KMS-11 (cell line): ENCODE results near the gene MED27.

Source experiments
- H2AFZ ChIP-seq: fragments of 200-600 bp; sonication (generic); 2 replicates; pipeline ENCODE4 v1.6.1; 2016; ENCODE audit warnings: antibody characterized with exemption, mixed run types, low read depth
- H3K27ac ChIP-seq: fragments of 200-600 bp; sonication (generic); 2 replicates; pipeline ENCODE4 v1.6.1; 2016; ENCODE audit warnings: mild to moderate bottlenecking, mixed run types
- H3K27me3 ChIP-seq: fragments of 200-600 bp; sonication (generic); 2 replicates; pipeline ENCODE4 v1.6.1; 2017; ENCODE audit warnings: mild to moderate bottlenecking, low read depth, mixed run types, moderate library complexity; ENCODE audit not compliant: insufficient read depth
- H3K36me3 ChIP-seq: fragments of 200-600 bp; sonication (generic); 2 replicates; pipeline ENCODE4 v1.6.1; 2017; ENCODE audit warnings: mild to moderate bottlenecking, mixed run types; ENCODE audit not compliant: insufficient read depth
- H3K4me1 ChIP-seq: fragments of 200-600 bp; sonication (generic); 2 replicates; pipeline ENCODE4 v1.6.1; 2016; ENCODE audit warnings: mild to moderate bottlenecking, low read depth, mixed run types; ENCODE audit not compliant: poor library complexity, severe bottlenecking
- H3K4me2 ChIP-seq: fragments of 200-600 bp; sonication (generic); 2 replicates; pipeline ENCODE4 v1.7.0; 2016; ENCODE audit warnings: mild to moderate bottlenecking, mixed run types
- H3K4me3 ChIP-seq: fragments of 200-600 bp; sonication (generic); IDR thresholded peaks from 2 replicates; pipeline ENCODE4 v1.6.1; 2017; ENCODE audit warnings: low read depth, low read length, mixed read lengths; ENCODE audit not compliant: insufficient read depth
- H3K79me2 ChIP-seq: fragments of 200-600 bp; sonication (generic); 2 replicates; pipeline ENCODE4 v1.6.1; 2016; ENCODE audit warnings: low read depth, mixed run types; ENCODE audit not compliant: insufficient read depth
- H3K9ac ChIP-seq: fragments of 200-600 bp; sonication (generic); 2 replicates; pipeline ENCODE4 v1.6.1; 2016; ENCODE audit warnings: mild to moderate bottlenecking, mixed run types
- H4K20me1 ChIP-seq: fragments of 200-600 bp; sonication (generic); 2 replicates; pipeline ENCODE4 v1.6.1; 2016; ENCODE audit warnings: mild to moderate bottlenecking, mixed run types; ENCODE audit not compliant: insufficient read depth
- TF ChIP-seq, protein P1 (sequence below): fragments of 200-600 bp; sonication (generic); conservative IDR thresholded peaks from 2 replicates; pipeline ENCODE4 v1.6.1; 2017; ENCODE audit warnings: low read depth, mild to moderate bottlenecking, antibody characterized with exemption, low read length, moderate library complexity, mixed read lengths

The MED27 gene

DNA sequence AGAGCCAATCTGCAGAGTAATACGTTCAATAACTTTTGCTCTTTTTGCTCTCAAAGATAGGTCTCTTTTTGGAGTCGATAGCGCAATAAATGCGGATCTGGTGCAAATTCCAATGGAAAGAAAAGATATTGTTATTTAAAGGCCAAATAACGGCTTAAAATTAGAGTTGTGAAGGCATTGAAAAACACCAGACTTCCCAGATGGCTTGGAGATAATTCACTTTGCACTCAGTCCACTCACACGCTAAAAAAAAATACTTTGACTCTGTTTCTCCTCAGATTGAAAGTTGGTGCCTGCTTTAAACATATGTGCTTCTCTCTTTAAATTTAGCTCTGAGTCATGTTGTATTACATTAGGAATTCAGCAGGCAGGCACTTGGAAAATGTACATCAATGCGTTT, 19.5 kb upstream of the MED27 start:
- Histone ChIP-seq H3K4me2 (no peak overlapping the region), H3K4me1 (no peaks in the 10 kb centered on the region), H4K20me1 (no peaks in the 10 kb centered on the region), H3K9ac (no peak overlapping the region), H3K4me3 (no peak overlapping the region), H2AFZ (no peak overlapping the region), H3K27me3 (peaks cover 14% of the 10 kb centered on the region; the same call in 1 of the 2 replicates), H3K36me3 (no peaks in the 10 kb centered on the region), H3K27ac (no peak overlapping the region), H3K79me2 (no peaks in the 10 kb centered on the region)
- TF ChIP-seq, protein P1, sequence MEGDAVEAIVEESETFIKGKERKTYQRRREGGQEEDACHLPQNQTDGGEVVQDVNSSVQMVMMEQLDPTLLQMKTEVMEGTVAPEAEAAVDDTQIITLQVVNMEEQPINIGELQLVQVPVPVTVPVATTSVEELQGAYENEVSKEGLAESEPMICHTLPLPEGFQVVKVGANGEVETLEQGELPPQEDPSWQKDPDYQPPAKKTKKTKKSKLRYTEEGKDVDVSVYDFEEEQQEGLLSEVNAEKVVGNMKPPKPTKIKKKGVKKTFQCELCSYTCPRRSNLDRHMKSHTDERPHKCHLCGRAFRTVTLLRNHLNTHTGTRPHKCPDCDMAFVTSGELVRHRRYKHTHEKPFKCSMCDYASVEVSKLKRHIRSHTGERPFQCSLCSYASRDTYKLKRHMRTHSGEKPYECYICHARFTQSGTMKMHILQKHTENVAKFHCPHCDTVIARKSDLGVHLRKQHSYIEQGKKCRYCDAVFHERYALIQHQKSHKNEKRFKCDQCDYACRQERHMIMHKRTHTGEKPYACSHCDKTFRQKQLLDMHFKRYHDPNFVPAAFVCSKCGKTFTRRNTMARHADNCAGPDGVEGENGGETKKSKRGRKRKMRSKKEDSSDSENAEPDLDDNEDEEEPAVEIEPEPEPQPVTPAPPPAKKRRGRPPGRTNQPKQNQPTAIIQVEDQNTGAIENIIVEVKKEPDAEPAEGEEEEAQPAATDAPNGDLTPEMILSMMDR = no peak

DNA sequence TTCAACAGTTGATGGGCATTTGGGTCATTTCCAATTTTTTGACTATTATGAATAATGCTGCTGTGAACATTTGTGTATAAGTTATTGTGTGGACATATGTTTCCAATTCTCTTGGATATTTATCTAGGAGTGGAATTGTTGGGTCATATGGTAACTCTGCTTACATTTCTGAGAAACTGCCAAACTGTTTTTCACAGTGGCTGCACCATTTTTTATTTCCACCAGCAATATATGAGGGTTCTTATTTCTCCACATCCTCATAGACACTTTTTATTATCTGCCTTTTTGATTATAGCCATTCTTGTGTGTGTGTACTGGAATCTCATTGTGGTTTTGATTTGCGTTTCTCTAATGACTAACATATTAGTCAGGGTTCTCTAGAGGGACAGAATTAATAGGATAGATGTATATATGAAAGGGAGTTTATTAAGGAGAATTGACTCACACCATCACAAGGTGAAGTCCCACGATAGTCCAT, 14.7 kb upstream of the MED27 start:
- Histone ChIP-seq H3K4me3 (no peak overlapping the region), H3K27ac (no peak overlapping the region), H3K4me1 (no peaks in the 10 kb centered on the region), H2AFZ (no peak overlapping the region), H3K27me3 (peaks cover 12% of the 10 kb centered on the region; the same call in 1 of the 2 replicates), H4K20me1 (no peaks in the 10 kb centered on the region), H3K4me2 (no peak overlapping the region), H3K79me2 (no peaks in the 10 kb centered on the region), H3K9ac (no peak overlapping the region), H3K36me3 (no peaks in the 10 kb centered on the region)
- TF ChIP-seq, protein P1 = no peak

DNA sequence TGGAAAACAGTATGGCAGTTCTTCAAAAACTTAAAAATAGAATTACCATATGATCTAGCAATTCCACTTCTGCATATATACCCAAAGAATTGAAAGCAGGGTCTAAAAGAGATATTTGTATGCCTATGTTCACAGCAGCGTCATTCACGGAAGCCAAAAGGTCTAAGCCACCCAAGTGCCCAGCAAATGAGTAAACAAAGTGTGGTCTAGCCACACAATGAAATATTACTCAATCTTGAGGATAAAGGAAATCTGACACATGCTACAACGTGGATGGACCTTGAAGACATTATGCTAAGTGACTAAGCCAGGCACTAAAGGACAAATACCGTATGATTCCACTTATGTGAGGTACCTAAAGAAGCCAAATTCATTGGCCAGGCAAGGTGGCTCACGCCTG, 11.1 kb upstream of the MED27 start:
- Histone ChIP-seq H3K4me3 (no peak overlapping the region), H3K4me2 (no peak overlapping the region), H2AFZ (no peak overlapping the region), H3K36me3 (no peaks in the 10 kb centered on the region), H3K9ac (no peak overlapping the region), H3K4me1 (no peaks in the 10 kb centered on the region), H3K27ac (no peak overlapping the region), H4K20me1 (no peaks in the 10 kb centered on the region), H3K27me3 (no peaks in the 10 kb centered on the region), H3K79me2 (no peaks in the 10 kb centered on the region)
- TF ChIP-seq, protein P1 = no peak

GRCh38 chr9:132087438-132088030, 7.9 kb upstream of the MED27 start:
- H4K20me1 ChIP-seq = no peaks in the 10 kb centered on the region
- no peaks in the 10 kb centered on the region for H3K36me3 ChIP-seq
- no peak overlapping the region for H3K4me3 ChIP-seq
- H3K27me3 ChIP-seq = no peaks in the 10 kb centered on the region
- H3K27ac ChIP-seq = no peak overlapping the region
- H3K4me2 ChIP-seq = no peak overlapping the region
- H2AFZ ChIP-seq = no peak overlapping the region
- H3K79me2 ChIP-seq = no peaks in the 10 kb centered on the region
- no peaks in the 10 kb centered on the region for H3K4me1 ChIP-seq
- TF ChIP-seq, protein P1 = no peak
- no peak overlapping the region for H3K9ac ChIP-seq
